ENCODE measurements around the gene DTNB. TPM values are rescaled to one million over a fixed set of nuclear protein-coding genes. Genes with fewer than 3 reads are reported as not detected.

Gene DTNB
- total and polyA plus RNA-seq, 2 of the 4 experiments (the other 2 are of a cell fraction) = 3.8 to 5.3 TPM

- Histone ChIP-seq H3K18ac (ENCODE audit: low read depth, low read length) (no peak overlapping the region), H3K23ac (ENCODE audit: low read depth, low read length) (no peak overlapping the region), H2AK5ac (ENCODE audit: low read depth, low read length) (no peak overlapping the region), H3K79me1 (ENCODE audit: low read depth in 1 of 2, low read length in 2 of 2) (no peaks in the 10 kb centered on the region), H3K9me1 (ENCODE audit: insufficient read depth, low read length) (no peaks in the 10 kb centered on the region), H3K4me3 (ENCODE audit: insufficient read depth, low read depth, low read length) (no peak overlapping the region), H3K9ac (ENCODE audit: low read depth, low read length) (no peak overlapping the region), H3K4me1 (ENCODE audit: control insufficient read depth, insufficient read depth, low read length) (no peaks in the 10 kb centered on the region; the same call in 1 of the 2 replicates), H3K27ac (ENCODE audit: insufficient read depth, low read length) (no peak overlapping the region), H4K20me1 (ENCODE audit: insufficient read depth, low read length) (no peaks in the 10 kb centered on the region), H2BK120ac (ENCODE audit: low read depth, low read length) (no peak overlapping the region), H2BK15ac (ENCODE audit: low read depth, low read length) (no peak overlapping the region), H3K4ac (ENCODE audit: low read depth, low read length) (no peak overlapping the region), H4K91ac (ENCODE audit: insufficient read depth, low read depth, low read length) (no peak overlapping the region), H3K27me3 (ENCODE audit: control insufficient read depth, insufficient read depth, low read length) (no peaks in the 10 kb centered on the region), H2AFZ (replicated peaks; ENCODE audit: low read length, poor library complexity) (no peak overlapping the region), H4K8ac (ENCODE audit: low read depth in 2 of 2, low read length in 2 of 2) (no peak overlapping the region), H2BK5ac (ENCODE audit: low read depth, low read length, poor library complexity, severe bottlenecking) (no peak overlapping the region), H3K14ac (replicated peaks; ENCODE audit: low read depth, low read length) (no peak overlapping the region), H2AK9ac (replicated peaks; ENCODE audit: low read depth, low read length, poor library complexity) (no peak overlapping the region), H3K9me3 (ENCODE audit: control insufficient read depth, insufficient read depth, low read length) (0 out of 2 replicates have a peak, but pooled peaks cover under 1% of the 10 kb centered on the region), H3K56ac (ENCODE audit: extremely low read depth, insufficient read depth, low read length) (no peak overlapping the region), H2BK20ac (ENCODE audit: low read depth, low read length) (no peak overlapping the region), H3K36me3 (ENCODE audit: control insufficient read depth, insufficient read depth, low read length) (no peaks in the 10 kb centered on the region), H4K5ac (ENCODE audit: low read depth, low read length) (no peak overlapping the region), H3K4me2 (ENCODE audit: low read depth, low read length) (no peak overlapping the region)
- DNase-seq (peak; percentile 30), ATAC-seq (ENCODE audit: low read depth) (no peak; the same call in 1 of the 2 replicates)
- no peak for TF ChIP-seq MAFK (IDR thresholded peaks at IDR 0.05; ENCODE audit: low read depth, low read length)
- TF ChIP-seq NFE2L2 (IDR thresholded peaks at IDR 0.05; ENCODE audit: low read depth, low read length) = no peak
- no peak for TF ChIP-seq RFX5 (IDR thresholded peaks at IDR 0.05; ENCODE audit: low read depth, low read length)
- no peak for TF ChIP-seq POLR2A (IDR thresholded peaks at IDR 0.05; ENCODE audit: low read depth, low read length)
- no peak for TF ChIP-seq MXI1 (IDR thresholded peaks at IDR 0.05; ENCODE audit: borderline replicate concordance, low read depth, low read length)
- TF ChIP-seq CTCF (conservative IDR thresholded peaks at IDR 0.05; ENCODE audit: low read depth, low read length) = no peak
- TF ChIP-seq MAZ (IDR thresholded peaks at IDR 0.05; ENCODE audit: borderline replicate concordance, low read depth, low read length) = no peak
- TF ChIP-seq CEBPB (IDR thresholded peaks at IDR 0.05; ENCODE audit: low read depth, low read length) = no peak
- TF ChIP-seq CHD1 (IDR thresholded peaks at IDR 0.05; ENCODE audit: low read depth, low read length) = no peak
- TF ChIP-seq USF2 (IDR thresholded peaks at IDR 0.05; ENCODE audit: low read depth, low read length) = no peak
- dilution Hi-C loops (cut with HindIII; ENCODE audit: low sequenced_read_pairs, unreplicated experiment) (no loop called here), in situ Hi-C loops (cut with MboI; ENCODE audit: low sequenced_read_pairs) (no loop called here), intact Hi-C loops (cut with micrococcal nuclease) (no loop called here)
- ChIA-PET CTCF (interaction anchor here (0.6 to 0.9 kb wide), 4 partner anchors 32 to 1248 kb away, joined by 3 to 10 read pairs (median 4); no protein-coding TSS in a partner anchor), POLR2A (ENCODE audit: unreplicated experiment) (interaction anchor here (0.5 kb wide), 1 partner anchor 1083 kb away, joined by 8 read pairs; no protein-coding TSS in a partner anchor)
- WGBS, 2 experiments (ENCODE audit: extremely low coverage in 2 of 2, insufficient read length in 1 of 2) = no CpG with 5 or more reads among the region's 4 CpGs
- no TSS peak for BruUV-seq (replicated peaks)
Observed at GRCh38 chr2:25521126-25521525, 152.3 kb downstream of the DTNB start.
